GM19043 (cell line): Measurements from ENCODE around the gene CMBL.
A peak's percentile ranks its signal among the peaks of the same experiment; 100 is the strongest.
"Not testable (repeated sequence)": the region's sequence is repeated elsewhere in the genome, so short reads cannot be mapped to it uniquely, and the experiment has no call there.

ENCODE experiments used
- ATAC-seq: cut with Tn5 transposase; IDR thresholded peaks from one replicate; pipeline ENCODE4 v1.9.1; 2021; ENCODE audit warnings: low read depth; ENCODE audit not compliant: unreplicated experiment

The CMBL gene

GRCh38 chr5:10307206-10308148 is at the start of gene CMBL:
Gene CMBL (minus strand): TSS chr5:10307902. CDS start chr5:10290762, 17,140 bp downstream.
- peak; percentile 67 for ATAC-seq

GRCh38 chr5:10355071-10355889 is 47.6 kb upstream of the CMBL start:
- no peak for ATAC-seq

GRCh38 chr5:10354048-10354872 is 46.6 kb upstream of the CMBL start:
- ATAC-seq: no peak

- ATAC-seq: peak; percentile 81
Measured at GRCh38 chr5:10353241-10354047, 45.7 kb upstream of the CMBL start, which contains the start of gene MARCHF6. Gene MARCHF6 (plus strand): TSS chr5:10353695. CDS start chr5:10353899, 204 bp downstream.

- ATAC-seq: no peak
Measured at GRCh38 chr5:10352430-10353240, 44.9 kb upstream of the CMBL start.

GRCh38 chr5:10351919-10352318 is 44.2 kb upstream of the CMBL start:
- no peak for ATAC-seq

- no peak for ATAC-seq
Measured at GRCh38 chr5:10351199-10351905, 43.6 kb upstream of the CMBL start.

GRCh38 chr5:10348258-10348657 is 40.6 kb upstream of the CMBL start:
- ATAC-seq: no peak

GRCh38 chr5:10344461-10345106 is 36.9 kb upstream of the CMBL start:
- not testable (repeated sequence) for ATAC-seq

- ATAC-seq: no peak
Measured at GRCh38 chr5:10343486-10343885, 35.8 kb upstream of the CMBL start.

- ATAC-seq: no peak
Measured at GRCh38 chr5:10339958-10340357, 32.3 kb upstream of the CMBL start.

GRCh38 chr5:10339058-10339811 is 31.5 kb upstream of the CMBL start:
- no peak for ATAC-seq

GRCh38 chr5:10338686-10339057 is 31.0 kb upstream of the CMBL start:
- ATAC-seq: no peak

- no peak for ATAC-seq
Measured at GRCh38 chr5:10337986-10338385, 30.3 kb upstream of the CMBL start.

GRCh38 chr5:10337107-10337506 is 29.4 kb upstream of the CMBL start:
- no peak for ATAC-seq

- ATAC-seq: no peak
Measured at GRCh38 chr5:10335711-10336470, 28.2 kb upstream of the CMBL start.
